Neuron (in vitro differentiated cells): Measurements from ENCODE around the gene CLIC5.

Experiments
- H2AFZ ChIP-seq: one replicate; pipeline ENCODE4 v1.6.1; 2013; ENCODE audit warnings: low read depth, mild to moderate bottlenecking, inconsistent platforms, low read length, moderate library complexity
- H3K27me3 ChIP-seq: one replicate; pipeline ENCODE4 v1.6.1; 2013; ENCODE audit warnings: low read length; ENCODE audit not compliant: insufficient read depth
- H3K36me3 ChIP-seq: one replicate; pipeline ENCODE4 v1.6.1; 2013; ENCODE audit warnings: low read length; ENCODE audit not compliant: insufficient read depth
- H3K4me1 ChIP-seq: one replicate; pipeline ENCODE4 v1.6.1; 2013; ENCODE audit warnings: low read length; ENCODE audit not compliant: insufficient read depth
- H3K4me3 ChIP-seq: 2 replicates; pipeline ENCODE4 v1.5.1; 2013; ENCODE audit warnings: mild to moderate bottlenecking, low read length, moderate library complexity
- H3K9me3 ChIP-seq: one replicate; pipeline ENCODE4 v1.6.1; 2013; ENCODE audit warnings: low read length

The CLIC5 gene

DNA sequence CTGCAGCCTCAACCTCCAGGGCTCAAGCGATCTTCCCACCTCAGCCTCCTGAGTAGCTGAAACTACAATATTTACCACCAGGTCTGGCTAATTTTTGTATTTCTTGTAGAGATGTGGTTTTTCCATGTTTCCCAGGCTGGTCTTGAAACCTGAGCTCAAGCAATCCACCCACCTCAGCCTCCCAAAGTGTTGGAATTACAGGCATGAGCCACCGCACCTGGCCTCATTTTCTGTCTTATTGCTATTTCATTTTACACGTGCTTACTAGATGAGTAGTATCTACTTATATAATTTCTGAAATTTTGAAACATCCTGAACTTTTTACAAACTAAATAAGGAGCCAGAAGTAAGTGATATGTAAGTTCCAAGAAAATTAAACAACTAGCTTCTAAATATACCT, 34.6 kb downstream of the CLIC5 start:
- no peak overlapping the region for H2AFZ ChIP-seq
- no peaks in the 10 kb centered on the region for H3K4me1 ChIP-seq
- no peaks in the 10 kb centered on the region for H3K36me3 ChIP-seq
- H3K4me3 ChIP-seq: no peak overlapping the region
- no peaks in the 10 kb centered on the region for H3K27me3 ChIP-seq
- H3K9me3 ChIP-seq: no peaks in the 10 kb centered on the region

DNA sequence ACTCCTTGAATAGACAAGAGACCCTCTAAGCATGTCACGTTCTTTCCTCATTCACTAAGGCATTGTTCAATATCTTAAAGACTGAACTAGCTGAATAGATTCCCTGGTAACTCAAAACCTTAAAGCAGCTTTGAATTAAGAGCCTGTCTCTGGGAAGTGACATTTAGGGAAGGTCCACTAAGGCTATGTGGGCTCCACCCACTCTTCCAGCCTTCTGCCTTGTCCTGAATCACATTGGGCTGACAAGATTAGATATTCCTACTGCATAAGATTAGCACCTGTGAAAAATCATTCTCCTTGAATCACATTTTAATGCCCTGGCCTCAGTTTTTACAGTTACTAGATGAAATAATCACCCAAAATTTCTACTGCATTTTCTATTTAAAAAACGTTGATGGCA, 36.3 kb downstream of the CLIC5 start:
- no peak overlapping the region for H2AFZ ChIP-seq
- H3K36me3 ChIP-seq: no peaks in the 10 kb centered on the region
- H3K27me3 ChIP-seq: no peaks in the 10 kb centered on the region
- H3K4me3 ChIP-seq: no peak overlapping the region
- H3K4me1 ChIP-seq: no peaks in the 10 kb centered on the region
- no peaks in the 10 kb centered on the region for H3K9me3 ChIP-seq

DNA sequence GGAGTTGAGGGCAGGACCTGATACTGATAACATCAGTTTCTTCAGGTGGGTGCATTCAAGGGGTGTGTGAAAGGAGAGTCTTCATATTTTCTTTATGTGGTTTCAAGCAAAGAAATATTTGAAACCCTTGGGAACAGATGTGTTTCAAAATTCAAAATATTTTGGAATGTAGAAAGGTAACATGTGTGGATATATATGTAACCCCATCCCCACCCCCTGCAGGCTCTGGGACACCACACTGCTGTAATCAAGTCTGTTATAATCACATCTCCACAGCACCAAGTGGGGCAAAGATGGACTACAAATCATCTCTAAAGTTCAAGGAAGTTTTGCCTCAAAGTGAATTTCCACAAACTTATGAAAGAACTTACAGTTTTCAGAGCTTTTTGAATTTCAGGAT, 41.1 kb downstream of the CLIC5 start:
- Histone ChIP-seq H2AFZ (no peak overlapping the region), H3K4me1 (no peaks in the 10 kb centered on the region), H3K4me3 (no peak overlapping the region), H3K27me3 (no peaks in the 10 kb centered on the region), H3K9me3 (no peaks in the 10 kb centered on the region), H3K36me3 (no peaks in the 10 kb centered on the region)

DNA sequence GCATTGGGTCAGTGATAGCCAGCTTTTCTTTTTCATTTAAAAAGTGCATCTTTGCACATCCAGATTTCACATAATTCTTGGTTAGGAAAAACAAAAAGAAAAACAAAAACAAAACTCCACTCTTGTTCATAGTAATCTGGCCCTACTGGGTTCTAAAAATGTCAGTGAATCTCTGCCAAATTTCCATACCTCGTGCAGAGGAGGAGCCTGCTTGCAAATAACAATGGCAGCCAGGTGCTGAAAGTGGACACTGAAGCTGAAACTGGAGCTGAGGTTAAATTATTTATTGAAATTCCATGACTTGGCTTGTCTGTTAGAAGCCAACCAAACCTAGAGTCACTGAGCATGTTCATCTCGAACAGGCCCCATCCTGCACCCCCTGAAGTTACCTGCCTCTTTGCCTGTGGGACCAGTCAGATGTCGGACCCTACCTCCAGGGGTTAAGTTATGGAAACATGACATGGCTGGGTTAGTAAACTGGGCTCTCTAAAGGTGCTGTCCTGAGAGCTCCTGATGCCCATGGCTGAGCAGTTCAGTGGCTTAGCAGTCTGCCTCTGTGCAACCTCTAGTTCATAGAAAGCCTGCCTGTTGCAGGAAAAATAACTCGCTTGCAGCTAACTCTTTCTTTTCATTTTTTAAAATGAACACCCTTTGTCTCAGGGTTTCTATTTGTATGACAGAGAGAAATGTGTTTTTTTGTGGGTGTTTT, 42.7 kb downstream of the CLIC5 start:
- Histone ChIP-seq H3K9me3 (no peaks in the 10 kb centered on the region), H3K27me3 (no peaks in the 10 kb centered on the region), H3K4me1 (no peaks in the 10 kb centered on the region), H3K36me3 (no peaks in the 10 kb centered on the region), H2AFZ (no peak overlapping the region), H3K4me3 (no peak overlapping the region)

DNA sequence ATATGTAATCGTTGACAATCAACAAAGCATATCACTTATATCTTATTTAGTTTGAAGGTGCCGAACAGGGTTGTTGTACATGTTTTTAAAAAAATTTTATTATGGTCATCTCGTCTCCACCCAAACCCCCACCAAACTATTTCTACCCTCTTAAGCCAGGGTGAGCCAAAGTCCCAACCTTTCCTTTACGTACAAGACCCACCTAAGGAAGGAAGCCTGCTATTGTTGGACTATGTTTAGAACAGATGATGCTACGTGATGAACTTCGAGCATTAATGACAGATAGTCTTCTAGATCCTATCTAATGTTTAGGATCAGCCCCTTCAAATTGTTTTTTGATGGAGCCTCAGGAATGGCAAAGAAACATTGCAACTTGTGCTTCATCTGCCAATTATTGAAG, 44.4 kb downstream of the CLIC5 start:
- Histone ChIP-seq H3K9me3 (no peaks in the 10 kb centered on the region), H3K4me1 (no peaks in the 10 kb centered on the region), H3K27me3 (no peaks in the 10 kb centered on the region), H2AFZ (no peak overlapping the region), H3K36me3 (no peaks in the 10 kb centered on the region), H3K4me3 (no peak overlapping the region)

DNA sequence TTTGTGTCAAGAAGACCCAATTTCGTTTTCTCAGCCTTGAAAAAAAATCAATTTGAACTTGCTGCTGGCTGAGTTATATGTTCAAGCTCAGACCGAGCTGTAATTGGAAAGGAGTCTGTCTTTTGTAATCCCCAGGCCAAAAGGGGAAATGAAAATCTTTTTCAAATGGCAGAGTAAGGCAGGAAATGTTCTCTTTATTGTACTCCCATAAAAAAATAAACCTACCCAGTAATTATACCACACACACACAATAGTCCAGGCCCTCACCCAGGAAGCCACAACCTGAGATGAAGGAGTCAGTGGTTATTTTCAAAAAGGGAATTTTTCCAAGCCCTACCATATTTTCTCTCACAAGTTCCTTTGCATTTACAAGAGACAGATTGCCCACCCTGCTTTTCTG, 45.3 kb downstream of the CLIC5 start:
- H3K9me3 ChIP-seq: no peaks in the 10 kb centered on the region
- H3K36me3 ChIP-seq: no peaks in the 10 kb centered on the region
- no peak overlapping the region for H2AFZ ChIP-seq
- no peak overlapping the region for H3K4me3 ChIP-seq
- no peaks in the 10 kb centered on the region for H3K27me3 ChIP-seq
- H3K4me1 ChIP-seq: no peaks in the 10 kb centered on the region

DNA sequence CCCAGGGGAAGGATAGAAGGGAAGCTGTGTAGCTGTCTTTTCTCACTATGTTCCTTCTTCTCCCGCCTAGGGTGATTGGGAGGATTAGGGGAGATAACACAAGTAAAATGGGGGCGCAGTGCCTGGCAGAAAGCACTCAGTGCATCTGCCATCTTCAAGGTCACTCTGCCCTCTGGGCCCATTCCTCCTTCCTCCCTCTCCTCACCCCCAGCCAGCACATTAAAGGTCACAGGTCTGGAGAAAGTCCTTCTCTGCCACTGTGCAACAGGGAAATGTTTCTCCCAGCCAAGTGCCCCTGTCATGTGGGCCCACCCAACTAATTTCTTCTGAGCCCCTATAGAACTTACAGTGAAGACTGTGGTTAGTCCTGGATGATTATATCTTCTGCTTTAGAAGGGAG, 45.8 kb downstream of the CLIC5 start:
- no peaks in the 10 kb centered on the region for H3K4me1 ChIP-seq
- H3K36me3 ChIP-seq: no peaks in the 10 kb centered on the region
- no peak overlapping the region for H3K4me3 ChIP-seq
- H3K27me3 ChIP-seq: no peaks in the 10 kb centered on the region
- H3K9me3 ChIP-seq: no peaks in the 10 kb centered on the region
- H2AFZ ChIP-seq: no peak overlapping the region

DNA sequence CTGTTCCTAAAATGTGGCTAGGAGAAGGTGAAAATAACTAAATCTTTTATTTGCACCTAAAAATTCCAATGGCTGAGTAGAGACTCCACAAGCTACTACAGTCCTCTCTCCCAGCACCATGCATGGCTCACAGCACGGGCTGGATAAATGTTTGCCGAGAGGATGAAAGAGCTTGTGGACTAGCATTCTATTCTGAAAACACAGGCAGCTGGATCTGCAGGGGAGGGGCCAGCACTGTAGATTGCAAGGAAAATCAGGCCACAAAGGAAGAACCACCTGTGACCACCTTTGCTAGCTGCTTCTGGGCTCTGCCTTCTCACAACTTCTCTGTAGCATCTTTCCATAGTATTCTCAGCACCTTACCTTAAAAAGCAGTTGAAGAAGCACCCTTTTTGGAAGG, 46.6 kb downstream of the CLIC5 start:
- Histone ChIP-seq H3K4me3 (no peak overlapping the region), H3K36me3 (no peaks in the 10 kb centered on the region), H3K4me1 (no peaks in the 10 kb centered on the region), H2AFZ (no peak overlapping the region), H3K9me3 (no peaks in the 10 kb centered on the region), H3K27me3 (no peaks in the 10 kb centered on the region)

DNA sequence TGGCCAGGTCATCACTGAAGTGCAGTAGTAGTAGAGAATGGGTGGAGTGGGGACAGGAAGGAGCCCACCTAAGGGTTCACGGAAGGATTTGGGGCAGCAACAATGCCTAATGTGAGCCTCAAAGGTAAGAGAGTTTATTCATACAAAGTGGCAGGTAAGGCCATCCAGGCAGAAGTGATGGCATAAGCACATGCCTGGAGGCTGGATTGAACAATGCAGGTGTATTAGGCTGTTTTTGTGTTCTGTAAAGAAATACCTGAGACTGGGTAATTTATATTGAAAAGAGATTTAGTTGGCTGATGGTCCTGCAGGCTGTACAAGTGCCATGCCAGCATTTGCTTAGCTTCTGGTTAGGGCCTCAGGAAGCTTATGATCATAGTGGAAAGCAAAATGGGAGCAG, 48.3 kb downstream of the CLIC5 start:
- Histone ChIP-seq H3K27me3 (no peaks in the 10 kb centered on the region), H3K9me3 (no peaks in the 10 kb centered on the region), H3K36me3 (no peaks in the 10 kb centered on the region), H2AFZ (no peak overlapping the region), H3K4me3 (no peak overlapping the region), H3K4me1 (no peaks in the 10 kb centered on the region)

DNA sequence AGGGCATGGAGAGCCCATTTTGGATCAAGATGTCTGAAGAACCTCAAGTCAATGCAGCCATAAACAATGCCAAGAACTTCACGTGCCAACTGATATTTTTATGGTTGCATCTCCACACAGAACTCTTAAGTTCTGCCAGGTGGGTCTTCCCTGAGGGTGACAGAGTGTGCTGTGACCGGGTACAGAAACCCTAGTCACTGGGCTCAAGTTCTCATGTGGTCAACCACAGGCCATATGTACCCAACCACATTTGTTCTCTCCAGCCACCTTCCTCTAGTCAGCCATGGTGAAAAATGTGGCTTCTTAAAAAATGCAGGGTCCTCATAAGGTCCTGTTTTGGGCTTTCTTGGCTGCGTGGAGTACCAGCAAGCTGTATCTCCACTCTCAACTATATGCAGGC, 48.9 kb downstream of the CLIC5 start:
- H3K4me1 ChIP-seq: no peaks in the 10 kb centered on the region
- no peaks in the 10 kb centered on the region for H3K36me3 ChIP-seq
- no peaks in the 10 kb centered on the region for H3K9me3 ChIP-seq
- no peak overlapping the region for H3K4me3 ChIP-seq
- H2AFZ ChIP-seq: no peak overlapping the region
- no peaks in the 10 kb centered on the region for H3K27me3 ChIP-seq

DNA sequence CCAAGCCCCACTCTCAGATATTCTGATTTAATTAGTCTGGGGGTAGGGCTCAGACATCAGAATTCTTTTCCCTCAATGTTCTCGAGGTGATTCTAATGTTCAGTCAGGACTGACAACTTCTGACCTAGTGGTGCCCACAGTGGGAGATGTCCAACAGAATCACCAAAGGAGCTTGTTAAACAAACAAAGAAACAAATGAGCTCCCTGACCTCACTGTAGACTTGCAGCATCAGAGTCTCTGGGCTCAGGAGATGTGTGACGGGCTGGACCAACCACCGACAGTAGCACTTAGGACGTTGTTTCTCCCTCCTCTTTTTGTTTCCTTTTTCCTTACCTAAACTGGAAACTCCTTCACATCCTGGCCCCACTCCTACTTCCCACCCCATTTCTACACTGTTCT, 49.3 kb downstream of the CLIC5 start:
- no peak overlapping the region for H3K4me3 ChIP-seq
- no peaks in the 10 kb centered on the region for H3K4me1 ChIP-seq
- H3K9me3 ChIP-seq: no peaks in the 10 kb centered on the region
- no peaks in the 10 kb centered on the region for H3K27me3 ChIP-seq
- H2AFZ ChIP-seq: no peak overlapping the region
- H3K36me3 ChIP-seq: no peaks in the 10 kb centered on the region

DNA sequence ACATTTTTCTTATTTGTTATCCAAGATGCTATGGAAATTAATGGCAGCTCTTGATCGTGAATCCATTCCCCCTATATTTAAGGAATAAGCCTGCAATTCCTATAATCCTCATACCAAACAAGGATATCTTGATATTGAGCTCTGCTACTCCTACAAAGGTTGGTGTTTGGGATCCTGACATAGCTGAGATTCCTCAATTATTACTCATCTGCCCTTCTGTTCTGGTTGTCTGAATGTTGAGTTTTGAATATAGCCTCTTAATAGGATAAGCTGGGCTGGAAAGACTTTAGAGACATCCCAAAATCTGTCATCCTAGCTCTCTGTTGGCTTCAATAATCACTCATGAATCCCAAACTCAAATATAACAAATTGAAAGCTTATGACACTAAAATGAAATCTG, 49.9 kb downstream of the CLIC5 start:
- no peak overlapping the region for H3K4me3 ChIP-seq
- no peaks in the 10 kb centered on the region for H3K36me3 ChIP-seq
- no peaks in the 10 kb centered on the region for H3K4me1 ChIP-seq
- H3K9me3 ChIP-seq: no peaks in the 10 kb centered on the region
- no peak overlapping the region for H2AFZ ChIP-seq
- H3K27me3 ChIP-seq: no peaks in the 10 kb centered on the region

DNA sequence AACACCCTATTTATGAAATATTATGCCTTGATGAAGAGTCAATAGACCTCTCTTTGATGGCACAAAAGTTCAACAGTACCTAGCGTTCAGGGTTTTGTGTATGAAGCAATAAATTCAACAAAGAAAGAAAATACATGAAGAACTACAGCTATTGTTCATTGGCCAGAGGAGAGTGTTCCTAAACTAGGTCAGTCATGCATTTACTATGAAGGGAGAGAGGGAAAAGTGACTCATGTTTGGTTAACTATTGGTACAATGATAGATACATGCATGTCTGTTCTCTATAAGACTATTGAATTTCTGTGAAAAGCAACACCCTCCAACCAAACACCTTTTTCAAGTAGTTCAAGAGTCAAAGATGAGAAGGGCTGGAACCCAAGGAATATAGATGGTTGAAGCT, 50.7 kb downstream of the CLIC5 start:
- Histone ChIP-seq H3K36me3 (no peaks in the 10 kb centered on the region), H3K4me3 (no peak overlapping the region), H3K4me1 (no peaks in the 10 kb centered on the region), H2AFZ (no peak overlapping the region), H3K9me3 (no peaks in the 10 kb centered on the region), H3K27me3 (no peaks in the 10 kb centered on the region)

DNA sequence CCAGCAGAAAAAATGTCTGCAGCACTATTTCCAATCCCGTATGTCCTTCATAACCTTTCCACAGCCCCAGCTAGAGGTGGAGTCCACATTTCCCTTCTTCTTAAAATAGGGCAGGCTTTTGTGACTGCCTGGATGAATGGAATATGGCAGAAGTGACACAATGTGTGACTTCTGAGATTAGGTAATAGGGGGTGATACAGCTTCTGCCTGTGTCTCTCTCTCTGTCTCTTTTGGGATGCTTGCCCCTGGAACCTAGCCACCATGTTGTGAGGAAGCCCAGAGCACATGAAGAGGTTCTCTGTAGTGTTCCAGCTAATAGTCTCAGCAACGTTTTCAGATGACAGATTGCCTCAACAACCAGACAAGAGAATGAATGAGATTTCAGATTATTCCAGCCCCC, 51.4 kb downstream of the CLIC5 start:
- Histone ChIP-seq H3K4me1 (no peaks in the 10 kb centered on the region), H3K36me3 (no peaks in the 10 kb centered on the region), H3K9me3 (no peaks in the 10 kb centered on the region), H3K27me3 (no peaks in the 10 kb centered on the region), H3K4me3 (no peak overlapping the region), H2AFZ (no peak overlapping the region)
